Spleen (tissue), 7 donors: Measurements from ENCODE around the gene RAE1.

Experiments
- CTCF ChIP-seq, 11 experiments: fragments of 200-600 bp in 7 of 11; fragments of 450-650 bp in 4 of 11; sonication (generic) in 4 of 11; IDR thresholded peaks in 8 of 11; conservative IDR thresholded peaks in 3 of 11; 1 replicate in 7 of 11; 2 replicates in 4 of 11; pipeline versions ENCODE4 v1.4.0 to v1.8.0; 2016 to 2021; ENCODE audit warnings: antibody characterized with exemption in 11 of 11, inconsistent platforms in 4 of 11, mild to moderate bottlenecking in 1 of 11
- POLR2A ChIP-seq, 3 donors: fragments of 450-650 bp; IDR thresholded peaks; one replicate each; pipeline ENCODE4 v1.5.1; 2017; ENCODE audit warnings: antibody characterized with exemption in 3 of 3, mild to moderate bottlenecking in 1 of 3
- POLR2AphosphoS5 ChIP-seq, 3 donors: sonication (generic); formaldehyde crosslinking; IDR thresholded peaks; one replicate each; pipeline ENCODE4 v1.5.1; 2017; ENCODE audit warnings: antibody characterized with exemption in 3 of 3
- donor health status: DM: no; HTN: no; CAD: no; lungs with moderate emphysema.
- donor health status: DM: no; HTN: no; CAD: no.
- donor health status: DM: no; HTN: no; CAD: no.

- TF ChIP-seq CTCF (IDR thresholded peaks at IDR 0.05 in 8 of 11, conservative IDR thresholded peaks at IDR 0.05 in 3 of 11) (no peak), POLR2A (IDR thresholded peaks at IDR 0.05) (no peak), POLR2AphosphoS5 (IDR thresholded peaks at IDR 0.05) (no peak)
Measured at GRCh38 chr20:57308451-57309271, 42.4 kb upstream of the RAE1 start.
